ENCODE results near the gene TP53TG3D. TPM values are rescaled to one million over a fixed set of nuclear protein-coding genes. Genes with fewer than 3 reads are reported as not detected.
"Not testable (repeated sequence)": the region's sequence is repeated elsewhere in the genome, so short reads cannot be mapped to it uniquely, and the experiment has no call there.

The TP53TG3D gene
- total and polyA plus RNA-seq, 4 donors = 0.21 TPM; not detected in 3

DNA sequence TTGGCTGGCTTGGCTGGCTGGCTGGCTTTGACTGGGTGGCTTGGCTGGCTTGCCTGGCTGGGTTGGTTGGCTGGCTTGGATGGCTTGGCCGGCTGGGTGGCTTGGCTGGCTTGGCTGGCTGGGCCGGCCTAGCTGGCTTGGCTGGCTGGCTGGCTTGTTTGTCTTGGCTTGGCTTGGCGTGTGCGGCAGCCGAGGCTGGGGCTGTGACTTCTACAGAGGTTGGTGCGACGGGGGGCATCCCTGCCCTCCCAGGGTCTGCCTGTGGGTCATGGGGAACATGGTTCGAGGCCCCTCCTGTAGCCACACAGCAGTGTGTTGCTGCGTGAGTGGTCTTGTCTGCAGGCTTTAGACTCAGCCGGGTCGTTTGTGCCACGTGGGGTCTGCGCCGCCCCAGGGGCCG, 33.1 kb downstream of the TP53TG3D start:
- H3K27me3 ChIP-seq (ENCODE audit: control insufficient read depth in 4 of 4, insufficient read depth in 4 of 4, low read length in 3 of 4); H3K27ac ChIP-seq (ENCODE audit: low read depth in 1 of 2, low read length in 2 of 2); H3K4me3 ChIP-seq (ENCODE audit: low read depth in 1 of 3, low read length in 3 of 3); H3K9ac ChIP-seq (ENCODE audit: low read depth in 1 of 2, low read length in 2 of 2); H3K4me1 ChIP-seq (ENCODE audit: control insufficient read depth in 4 of 4, insufficient read depth in 4 of 4, low read length in 3 of 4); H3K9me3 ChIP-seq (ENCODE audit: control insufficient read depth in 4 of 4, low read length in 3 of 4); H3K36me3 ChIP-seq (ENCODE audit: control insufficient read depth in 4 of 4, insufficient read depth in 3 of 4, low read depth in 1 of 4, low read length in 3 of 4); DNase-seq (ENCODE audit: low spot score): not testable (repeated sequence)
- WGBS = 65% methylated on average over 8 of the region's 15 CpGs

DNA sequence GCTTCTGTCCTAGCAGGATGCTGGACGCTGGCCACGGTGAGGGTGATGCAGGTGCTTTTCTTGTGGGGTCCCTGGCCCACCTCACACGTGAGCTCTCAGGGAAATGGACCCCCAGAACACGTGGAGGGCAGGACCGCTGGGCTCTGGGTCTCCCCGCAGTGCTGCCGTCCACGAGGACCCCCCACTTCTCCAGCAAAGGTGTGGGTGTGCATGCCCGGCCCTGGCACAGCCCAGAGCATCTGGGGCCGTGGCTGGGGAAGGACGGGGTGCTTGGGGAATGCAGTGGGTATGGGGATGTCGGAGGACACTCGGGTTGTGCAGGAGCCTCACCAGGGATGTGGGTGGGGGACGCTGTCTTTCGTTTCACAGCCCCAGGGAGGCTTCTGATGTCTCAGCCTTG, 34.7 kb downstream of the TP53TG3D start:
- not testable (repeated sequence) for DNase-seq (ENCODE audit: low spot score); H3K27ac ChIP-seq (ENCODE audit: low read depth in 1 of 2, low read length in 2 of 2); H3K27me3 ChIP-seq (ENCODE audit: control insufficient read depth in 4 of 4, insufficient read depth in 4 of 4, low read length in 3 of 4); H3K9ac ChIP-seq (ENCODE audit: low read depth in 1 of 2, low read length in 2 of 2); H3K4me3 ChIP-seq (ENCODE audit: low read depth in 1 of 3, low read length in 3 of 3); H3K36me3 ChIP-seq (ENCODE audit: control insufficient read depth in 4 of 4, insufficient read depth in 3 of 4, low read depth in 1 of 4, low read length in 3 of 4); H3K4me1 ChIP-seq (ENCODE audit: control insufficient read depth in 4 of 4, insufficient read depth in 4 of 4, low read length in 3 of 4); H3K9me3 ChIP-seq (ENCODE audit: control insufficient read depth in 4 of 4, low read length in 3 of 4)
- 80% methylated on average over 13 of the region's 15 CpGs for WGBS

DNA sequence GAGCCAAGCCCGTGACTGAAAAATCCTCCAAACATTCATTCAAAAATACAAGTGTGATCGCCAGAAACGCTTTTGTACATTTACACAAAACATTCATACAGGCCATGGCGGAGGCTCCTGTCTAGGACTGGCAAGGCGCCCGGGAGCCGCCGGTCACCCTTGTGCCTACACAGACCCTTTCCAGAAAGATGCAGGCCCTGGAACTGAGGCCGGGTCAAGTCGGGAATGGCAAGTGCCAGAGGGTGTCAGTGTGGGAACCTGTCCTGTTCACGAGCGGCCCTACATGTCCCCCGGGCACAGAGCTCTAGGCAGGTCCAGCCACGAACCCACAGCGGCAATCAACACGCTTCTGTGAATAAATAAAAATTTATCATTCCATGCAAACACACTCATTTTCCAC, 36.1 kb downstream of the TP53TG3D start:
- not testable (repeated sequence) for H3K4me3 ChIP-seq (ENCODE audit: low read depth in 1 of 3, low read length in 3 of 3); DNase-seq (ENCODE audit: low spot score); H3K9me3 ChIP-seq (ENCODE audit: control insufficient read depth in 4 of 4, low read length in 3 of 4); H3K4me1 ChIP-seq (ENCODE audit: control insufficient read depth in 4 of 4, insufficient read depth in 4 of 4, low read length in 3 of 4); H3K36me3 ChIP-seq (ENCODE audit: control insufficient read depth in 4 of 4, insufficient read depth in 3 of 4, low read depth in 1 of 4, low read length in 3 of 4); H3K27ac ChIP-seq (ENCODE audit: low read depth in 1 of 2, low read length in 2 of 2); H3K27me3 ChIP-seq (ENCODE audit: control insufficient read depth in 4 of 4, insufficient read depth in 4 of 4, low read length in 3 of 4); H3K9ac ChIP-seq (ENCODE audit: low read depth in 1 of 2, low read length in 2 of 2)
- WGBS = 90% methylated on average over 8 of the region's 16 CpGs

DNA sequence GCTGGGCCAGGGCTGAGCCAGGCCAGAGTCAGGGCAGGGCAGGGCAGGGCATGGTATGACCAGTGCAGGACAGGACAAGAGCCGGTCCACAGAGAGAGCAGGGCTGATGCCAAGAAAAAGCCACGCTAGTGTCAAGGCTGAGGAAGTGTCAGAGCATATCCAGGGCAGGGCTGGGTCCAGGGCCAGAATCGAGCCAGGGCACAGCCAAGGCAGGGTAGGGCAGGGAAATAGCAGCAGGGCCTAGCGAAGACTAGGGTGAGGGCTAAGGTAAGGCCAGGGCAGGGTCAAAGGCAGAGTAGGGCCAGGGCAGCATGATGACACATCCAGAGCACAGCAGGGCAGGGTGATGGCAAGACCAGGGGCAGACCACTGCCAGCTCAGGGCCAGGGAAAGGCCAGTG, 49.7 kb downstream of the TP53TG3D start:
- WGBS = no CpG with 5 or more reads among the region's 4 CpGs
- not testable (repeated sequence) for H3K27ac ChIP-seq (ENCODE audit: low read depth in 1 of 2, low read length in 2 of 2); H3K4me3 ChIP-seq (ENCODE audit: low read depth in 1 of 3, low read length in 3 of 3); H3K9me3 ChIP-seq (ENCODE audit: control insufficient read depth in 4 of 4, low read length in 3 of 4); H3K4me1 ChIP-seq (ENCODE audit: control insufficient read depth in 4 of 4, insufficient read depth in 4 of 4, low read length in 3 of 4); H3K9ac ChIP-seq (ENCODE audit: low read depth in 1 of 2, low read length in 2 of 2); DNase-seq (ENCODE audit: low spot score); H3K36me3 ChIP-seq (ENCODE audit: control insufficient read depth in 4 of 4, insufficient read depth in 3 of 4, low read depth in 1 of 4, low read length in 3 of 4); H3K27me3 ChIP-seq (ENCODE audit: control insufficient read depth in 4 of 4, insufficient read depth in 4 of 4, low read length in 3 of 4)

Small RNA genes lying within 50 kb of the gene (small RNA-seq; reads per million reads assigned to genes)
- gene AC133485.1 (not detected), gene AC140878.1 (not detected)

Data from liver (tissue), 10 donors.